ENCODE results near the gene DDI2.

Gene DDI2

DNA sequence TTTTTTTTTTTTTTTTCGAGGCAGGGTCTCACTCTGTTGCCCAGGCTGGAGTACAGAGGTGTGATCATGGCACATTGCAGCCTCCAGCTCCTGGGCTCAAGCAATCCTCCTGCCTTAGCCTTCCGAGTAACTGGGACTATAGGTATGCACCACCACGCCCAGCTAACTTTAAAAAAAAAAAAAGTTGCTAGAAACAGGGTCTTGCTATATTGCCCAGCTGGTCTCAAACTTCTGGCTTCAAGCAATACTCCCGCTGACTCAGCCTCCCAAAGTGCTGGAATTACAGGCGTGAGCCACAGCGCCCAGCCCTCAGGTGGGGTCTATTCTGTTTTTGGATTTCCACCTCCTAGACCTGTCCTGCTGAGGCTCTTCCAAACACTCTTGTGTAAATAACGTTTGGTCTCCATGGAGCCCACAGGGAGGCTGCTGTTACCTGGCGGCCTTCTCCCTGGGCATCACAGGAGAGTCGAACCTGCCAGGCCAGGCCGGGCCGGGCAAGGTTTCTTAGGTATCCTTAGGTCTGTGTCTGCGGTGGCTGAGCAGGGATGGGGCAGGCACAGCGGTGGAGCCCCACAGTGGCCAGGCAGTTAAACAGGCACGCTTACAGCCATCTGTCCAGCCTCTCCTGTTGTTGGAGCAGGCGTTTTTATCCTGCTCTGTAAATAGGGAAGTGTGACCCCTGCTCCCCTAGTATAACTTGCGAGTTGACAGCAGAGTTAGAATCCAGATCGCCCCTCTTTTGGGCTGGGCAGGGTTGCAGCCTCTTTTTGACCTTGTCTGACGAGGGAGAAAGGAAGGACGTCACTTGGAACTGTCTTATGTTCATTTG is 85.7 kb downstream of the DDI2 start:
- TF ChIP-seq, protein P1, sequence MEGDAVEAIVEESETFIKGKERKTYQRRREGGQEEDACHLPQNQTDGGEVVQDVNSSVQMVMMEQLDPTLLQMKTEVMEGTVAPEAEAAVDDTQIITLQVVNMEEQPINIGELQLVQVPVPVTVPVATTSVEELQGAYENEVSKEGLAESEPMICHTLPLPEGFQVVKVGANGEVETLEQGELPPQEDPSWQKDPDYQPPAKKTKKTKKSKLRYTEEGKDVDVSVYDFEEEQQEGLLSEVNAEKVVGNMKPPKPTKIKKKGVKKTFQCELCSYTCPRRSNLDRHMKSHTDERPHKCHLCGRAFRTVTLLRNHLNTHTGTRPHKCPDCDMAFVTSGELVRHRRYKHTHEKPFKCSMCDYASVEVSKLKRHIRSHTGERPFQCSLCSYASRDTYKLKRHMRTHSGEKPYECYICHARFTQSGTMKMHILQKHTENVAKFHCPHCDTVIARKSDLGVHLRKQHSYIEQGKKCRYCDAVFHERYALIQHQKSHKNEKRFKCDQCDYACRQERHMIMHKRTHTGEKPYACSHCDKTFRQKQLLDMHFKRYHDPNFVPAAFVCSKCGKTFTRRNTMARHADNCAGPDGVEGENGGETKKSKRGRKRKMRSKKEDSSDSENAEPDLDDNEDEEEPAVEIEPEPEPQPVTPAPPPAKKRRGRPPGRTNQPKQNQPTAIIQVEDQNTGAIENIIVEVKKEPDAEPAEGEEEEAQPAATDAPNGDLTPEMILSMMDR (IDR thresholded peaks at IDR 0.05; ENCODE audit: low read depth, low read length): no peak
- TF ChIP-seq, protein P2, sequence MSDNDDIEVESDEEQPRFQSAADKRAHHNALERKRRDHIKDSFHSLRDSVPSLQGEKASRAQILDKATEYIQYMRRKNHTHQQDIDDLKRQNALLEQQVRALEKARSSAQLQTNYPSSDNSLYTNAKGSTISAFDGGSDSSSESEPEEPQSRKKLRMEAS (IDR thresholded peaks at IDR 0.05; ENCODE audit: low read depth, low read length): no peak
- peak; percentile 24 for DNase-seq (ENCODE audit: low read depth)

DNA sequence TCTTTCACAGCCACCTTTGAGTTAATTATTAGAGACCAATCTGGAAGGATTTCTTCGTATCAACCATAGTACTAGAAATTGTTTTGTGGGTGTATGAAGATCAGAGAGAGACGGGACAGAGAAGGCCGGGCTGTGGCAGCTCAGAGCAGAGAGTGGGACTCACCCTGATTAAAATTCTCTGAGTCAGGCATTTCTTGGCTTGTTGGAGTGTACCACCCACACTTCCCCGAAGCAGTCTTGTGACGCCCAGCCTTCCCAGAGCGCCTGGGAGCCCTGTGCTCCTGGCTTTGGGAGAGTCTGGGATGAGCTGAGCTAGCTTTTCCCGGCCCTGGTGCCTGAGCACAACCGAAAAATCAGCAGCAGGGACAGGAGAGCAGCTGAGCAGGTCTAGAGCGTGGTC is 86.3 kb downstream of the DDI2 start:
- no peak overlapping the region for H3K4me3 ChIP-seq (ENCODE audit: low read depth, low read length)
- no peak for DNase-seq (ENCODE audit: low read depth)
- TF ChIP-seq, protein P1 (IDR thresholded peaks at IDR 0.05; ENCODE audit: low read depth, low read length): no peak
- TF ChIP-seq POLR2A (IDR thresholded peaks at IDR 0.05; ENCODE audit: extremely low read depth, insufficient read length) (no peak), MYC (IDR thresholded peaks at IDR 0.05; ENCODE audit: low read depth, low read length) (no peak)
- TF ChIP-seq, protein P2 (IDR thresholded peaks at IDR 0.05; ENCODE audit: low read depth, low read length): no peak

More for the DNA sequence above, 85.7 kb downstream of the DDI2 start:
- no peak overlapping the region for H3K4me3 ChIP-seq (ENCODE audit: low read depth, low read length)

DNA sequence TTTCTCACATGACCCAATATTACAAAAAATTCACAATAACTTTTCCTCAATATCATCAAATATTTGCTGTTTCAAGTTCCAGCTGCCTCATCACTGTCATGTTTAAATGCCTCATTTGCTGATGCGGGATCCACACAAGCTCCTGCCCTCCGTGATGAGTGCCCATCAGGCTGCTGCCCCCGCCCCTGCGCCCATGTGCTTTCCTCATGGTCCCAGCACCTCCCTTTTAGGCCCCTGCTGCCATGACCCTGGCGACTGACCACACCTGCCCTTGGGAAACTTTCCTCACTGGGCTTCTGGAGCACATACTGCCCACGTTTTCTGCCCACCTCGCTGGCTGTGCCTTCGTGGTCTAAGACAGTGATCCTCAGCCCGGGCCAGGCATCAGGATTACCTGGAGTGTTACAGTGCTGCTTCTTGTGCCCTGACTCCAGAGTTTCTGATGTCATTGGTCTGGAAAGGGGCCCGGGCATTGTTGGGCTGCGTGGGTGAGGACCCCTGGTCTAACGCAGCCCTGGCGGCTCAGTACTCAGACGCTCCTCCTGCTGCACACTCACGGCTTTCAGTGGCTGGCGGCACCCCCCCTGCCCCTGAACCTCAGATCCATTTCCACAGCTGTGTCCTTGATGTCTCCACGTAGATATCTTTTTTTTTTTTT is 87.4 kb downstream of the DDI2 start:
- H3K4me3 ChIP-seq (ENCODE audit: low read depth, low read length): no peak overlapping the region

DNA sequence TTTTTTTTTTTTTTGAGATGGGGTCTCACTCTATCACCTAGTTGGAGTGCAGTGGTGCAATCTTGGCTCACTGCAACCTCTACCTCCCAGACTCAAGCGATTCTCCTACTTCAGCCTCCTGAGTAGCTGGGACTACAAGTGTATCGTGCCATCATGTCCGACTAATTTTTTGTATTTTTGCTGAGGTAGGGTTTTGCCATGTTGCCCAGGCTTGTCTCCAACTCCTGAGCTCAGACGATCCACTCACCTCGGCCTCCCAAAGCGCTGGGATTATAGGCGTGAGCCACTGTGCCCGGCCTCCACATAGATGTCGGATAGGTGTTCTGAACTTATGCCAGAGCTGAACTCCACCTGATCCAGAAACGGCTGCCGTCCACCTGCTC is 87.9 kb downstream of the DDI2 start:
- DNase-seq (ENCODE audit: low read depth): no peak
- no peak overlapping the region for H3K4me3 ChIP-seq (ENCODE audit: low read depth, low read length)
- TF ChIP-seq MYC (IDR thresholded peaks at IDR 0.05; ENCODE audit: low read depth, low read length): no peak
- no peak for TF ChIP-seq POLR2A (IDR thresholded peaks at IDR 0.05; ENCODE audit: extremely low read depth, insufficient read length)
- TF ChIP-seq, protein P1 (IDR thresholded peaks at IDR 0.05; ENCODE audit: low read depth, low read length): no peak
- TF ChIP-seq, protein P2 (IDR thresholded peaks at IDR 0.05; ENCODE audit: low read depth, low read length): no peak

More for the DNA sequence above, 87.4 kb downstream of the DDI2 start:
- DNase-seq (ENCODE audit: low read depth): no peak
- TF ChIP-seq POLR2A (IDR thresholded peaks at IDR 0.05; ENCODE audit: extremely low read depth, insufficient read length) (no peak), MYC (IDR thresholded peaks at IDR 0.05; ENCODE audit: low read depth, low read length) (no peak)
- TF ChIP-seq, protein P1 (IDR thresholded peaks at IDR 0.05; ENCODE audit: low read depth, low read length): no peak
- TF ChIP-seq, protein P2 (IDR thresholded peaks at IDR 0.05; ENCODE audit: low read depth, low read length): no peak

DNA sequence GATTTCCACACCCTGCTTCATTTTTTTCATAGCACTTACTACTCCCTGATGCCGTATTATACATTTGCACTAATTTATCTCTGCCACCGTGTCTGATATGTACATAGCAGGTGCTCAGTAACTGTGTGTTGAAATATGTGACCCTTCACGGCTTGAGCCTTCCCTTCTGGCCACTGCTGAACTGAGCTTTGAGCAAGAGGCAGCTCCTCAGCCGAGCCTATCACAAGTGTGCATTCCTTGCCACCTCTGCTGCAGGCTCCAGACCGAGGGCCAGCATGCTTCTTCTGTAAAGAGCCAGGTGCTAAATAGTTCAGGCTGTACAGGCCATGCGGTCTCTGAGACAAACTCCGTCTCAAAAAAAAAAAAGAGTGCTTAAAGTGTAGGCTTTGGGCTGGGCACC is 89.5 kb downstream of the DDI2 start:
- TF ChIP-seq, protein P2 (IDR thresholded peaks at IDR 0.05; ENCODE audit: low read depth, low read length): no peak
- TF ChIP-seq POLR2A (IDR thresholded peaks at IDR 0.05; ENCODE audit: extremely low read depth, insufficient read length) (no peak), MYC (IDR thresholded peaks at IDR 0.05; ENCODE audit: low read depth, low read length) (no peak)
- TF ChIP-seq, protein P1 (IDR thresholded peaks at IDR 0.05; ENCODE audit: low read depth, low read length): no peak
- H3K4me3 ChIP-seq (ENCODE audit: low read depth, low read length): no peak overlapping the region

More for the DNA sequence above, 89.5 kb downstream of the DDI2 start:
- no peak for DNase-seq (ENCODE audit: low read depth)
